Hepatic stellate cell (primary cell): Measurements from ENCODE around the gene OTOGL.
"Not testable (repeated sequence)": the region's sequence is repeated elsewhere in the genome, so short reads cannot be mapped to it uniquely, and the experiment has no call there.

Source experiments
- DNase-seq: peaks from one replicate; pipeline ENCODE4 v3.0.0; 2011; ENCODE audit warnings: low spot score

The OTOGL gene

GRCh38 chr12:80230068-80230467 lies 130.7 kb downstream of the OTOGL start:
- DNase-seq = no peak

GRCh38 chr12:80232837-80233236 lies 133.5 kb downstream of the OTOGL start:
- no peak for DNase-seq

- DNase-seq = no peak
These were observed 134.6 kb downstream of the OTOGL start for GRCh38 chr12:80233926-80234325.

- no peak for DNase-seq
These were observed 135.3 kb downstream of the OTOGL start for GRCh38 chr12:80234667-80235066.

- no peak for DNase-seq
These were observed 136.6 kb downstream of the OTOGL start for GRCh38 chr12:80235944-80236343.

GRCh38 chr12:80239867-80240266 lies 140.5 kb downstream of the OTOGL start:
- no peak for DNase-seq

GRCh38 chr12:80241576-80242273 lies 142.4 kb downstream of the OTOGL start:
- DNase-seq = peak; percentile 31

GRCh38 chr12:80242321-80242720 lies 143.0 kb downstream of the OTOGL start:
- no peak for DNase-seq

GRCh38 chr12:80249581-80249980 lies 150.2 kb downstream of the OTOGL start:
- DNase-seq = not testable (repeated sequence)

- DNase-seq = no peak
These were observed 158.6 kb downstream of the OTOGL start for GRCh38 chr12:80257920-80258319.

GRCh38 chr12:80260269-80260668 lies 160.9 kb downstream of the OTOGL start:
- DNase-seq = no peak

- no peak for DNase-seq
These were observed 162.1 kb downstream of the OTOGL start for GRCh38 chr12:80261403-80261802.

GRCh38 chr12:80262346-80262745 lies 163.0 kb downstream of the OTOGL start:
- no peak for DNase-seq

- no peak for DNase-seq
These were observed 163.4 kb downstream of the OTOGL start for GRCh38 chr12:80262771-80263170.

- no peak for DNase-seq
These were observed 165.0 kb downstream of the OTOGL start for GRCh38 chr12:80264386-80264785.

- DNase-seq = no peak
These were observed 165.6 kb downstream of the OTOGL start for GRCh38 chr12:80264891-80265290.

- peak; percentile 17 for DNase-seq
These were observed 169.8 kb downstream of the OTOGL start for GRCh38 chr12:80268924-80269749.

- DNase-seq = no peak
These were observed 170.6 kb downstream of the OTOGL start for GRCh38 chr12:80269803-80270552.

GRCh38 chr12:80271780-80272179 lies 172.4 kb downstream of the OTOGL start:
- no peak for DNase-seq

GRCh38 chr12:80272387-80272915 lies 173.1 kb downstream of the OTOGL start:
- DNase-seq = no peak

- DNase-seq = no peak
These were observed 173.8 kb downstream of the OTOGL start for GRCh38 chr12:80273144-80273543.

GRCh38 chr12:80277732-80278131 lies 178.4 kb downstream of the OTOGL start:
- DNase-seq = no peak
